ENCODE data around the gene SERPINB7. TPM values are rescaled to one million over a fixed set of nuclear protein-coding genes. Genes with fewer than 3 reads are reported as not detected.

The SERPINB7 gene
- total RNA-seq, 1 donor from 2014 or later: not detected

- no peaks in the 10 kb centered on the region for H3K9me3 ChIP-seq (ENCODE audit: low read depth)
- Mint-ChIP-seq H3K27me3 (ENCODE audit: insufficient read depth, low read depth) (no peaks in the 10 kb centered on the region), H3K4me1 (no peaks in the 10 kb centered on the region), H3K9me3 (no peaks in the 10 kb centered on the region), H3K36me3 (no peaks in the 10 kb centered on the region), H3K27ac (no peak overlapping the region), H3K4me3 (no peak overlapping the region)
- H3K9ac ChIP-seq: no peak overlapping the region
- H2AFZ ChIP-seq (replicated peaks): no peak overlapping the region
- no peaks in the 10 kb centered on the region for H3F3A ChIP-seq (ENCODE audit: low read depth)
- no peak overlapping the region for H3K4me2 ChIP-seq
- H3K27me3 ChIP-seq: no peaks in the 10 kb centered on the region
- H3K27ac ChIP-seq: no peak overlapping the region
- no peak for DNase-seq (ENCODE audit: low spot score)
- no peaks in the 10 kb centered on the region for H3K4me1 ChIP-seq
- no peak overlapping the region for H3K4me3 ChIP-seq
- no peaks in the 10 kb centered on the region for H3K36me3 ChIP-seq
- no peaks in the 10 kb centered on the region for H3K79me2 ChIP-seq (ENCODE audit: low read depth)
- TF ChIP-seq EZH2 (IDR thresholded peaks at IDR 0.05) (no peak), CTCF (IDR thresholded peaks at IDR 0.05) (no peak), EZH2phosphoT487 (IDR thresholded peaks at IDR 0.05) (no peak)
- H4K20me1 ChIP-seq (ENCODE audit: low read depth): no peaks in the 10 kb centered on the region
Measured at GRCh38 chr18:63843008-63843407, 67.8 kb downstream of the SERPINB7 start.

- Histone ChIP-seq H3F3A (ENCODE audit: low read depth) (no peaks in the 10 kb centered on the region), H3K4me1 (no peaks in the 10 kb centered on the region), H3K27me3 (no peaks in the 10 kb centered on the region), H4K20me1 (ENCODE audit: low read depth) (no peaks in the 10 kb centered on the region), H2AFZ (replicated peaks) (no peak overlapping the region), H3K4me2 (no peak overlapping the region), H3K9ac (no peak overlapping the region), H3K79me2 (ENCODE audit: low read depth) (no peaks in the 10 kb centered on the region), H3K4me3 (no peak overlapping the region), H3K36me3 (no peaks in the 10 kb centered on the region), H3K9me3 (ENCODE audit: low read depth) (no peaks in the 10 kb centered on the region), H3K27ac (no peak overlapping the region)
- DNase-seq (ENCODE audit: low spot score): peak; percentile 44
- Mint-ChIP-seq H3K4me1 (no peaks in the 10 kb centered on the region), H3K36me3 (no peaks in the 10 kb centered on the region), H3K4me3 (no peak overlapping the region), H3K9me3 (no peaks in the 10 kb centered on the region), H3K27me3 (ENCODE audit: insufficient read depth, low read depth) (no peaks in the 10 kb centered on the region), H3K27ac (no peak overlapping the region)
- no peak for TF ChIP-seq EZH2 (IDR thresholded peaks at IDR 0.05)
- TF ChIP-seq EZH2phosphoT487 (IDR thresholded peaks at IDR 0.05): no peak
- peak; percentile 67 for TF ChIP-seq CTCF (IDR thresholded peaks at IDR 0.05)
Measured at GRCh38 chr18:63844254-63844653, 69.0 kb downstream of the SERPINB7 start.

- Histone ChIP-seq H3K36me3 (no peaks in the 10 kb centered on the region), H3F3A (ENCODE audit: low read depth) (no peaks in the 10 kb centered on the region), H3K27ac (no peak overlapping the region), H3K9ac (no peak overlapping the region), H4K20me1 (ENCODE audit: low read depth) (no peaks in the 10 kb centered on the region), H3K4me2 (no peak overlapping the region), H3K4me1 (no peaks in the 10 kb centered on the region), H3K27me3 (no peaks in the 10 kb centered on the region), H2AFZ (replicated peaks) (peak overlapping the region; percentile 23), H3K79me2 (ENCODE audit: low read depth) (no peaks in the 10 kb centered on the region), H3K4me3 (no peak overlapping the region), H3K9me3 (ENCODE audit: low read depth) (no peaks in the 10 kb centered on the region)
- H3K4me1 Mint-ChIP-seq: no peaks in the 10 kb centered on the region
- peak; percentile 66 for DNase-seq (ENCODE audit: low spot score)
- no peak overlapping the region for H3K27ac Mint-ChIP-seq
- H3K4me3 Mint-ChIP-seq: no peak overlapping the region
- H3K27me3 Mint-ChIP-seq (ENCODE audit: insufficient read depth, low read depth): no peaks in the 10 kb centered on the region
- H3K36me3 Mint-ChIP-seq: no peaks in the 10 kb centered on the region
- TF ChIP-seq CTCF (IDR thresholded peaks at IDR 0.05) (peak; percentile 74), EZH2 (IDR thresholded peaks at IDR 0.05) (no peak), EZH2phosphoT487 (IDR thresholded peaks at IDR 0.05) (no peak)
- no peaks in the 10 kb centered on the region for H3K9me3 Mint-ChIP-seq
Measured at GRCh38 chr18:63848159-63848558, 72.9 kb downstream of the SERPINB7 start.
